ENCODE data around the gene RAG1. TPM values are rescaled to one million over a fixed set of nuclear protein-coding genes. Genes with fewer than 3 reads are reported as not detected.

RAG1 gene
- polyA plus RNA-seq, 1 donor (not counting 4 experiments of a cell fraction or from before 2014, with no cell fraction given) = 1.3 TPM

DNA sequence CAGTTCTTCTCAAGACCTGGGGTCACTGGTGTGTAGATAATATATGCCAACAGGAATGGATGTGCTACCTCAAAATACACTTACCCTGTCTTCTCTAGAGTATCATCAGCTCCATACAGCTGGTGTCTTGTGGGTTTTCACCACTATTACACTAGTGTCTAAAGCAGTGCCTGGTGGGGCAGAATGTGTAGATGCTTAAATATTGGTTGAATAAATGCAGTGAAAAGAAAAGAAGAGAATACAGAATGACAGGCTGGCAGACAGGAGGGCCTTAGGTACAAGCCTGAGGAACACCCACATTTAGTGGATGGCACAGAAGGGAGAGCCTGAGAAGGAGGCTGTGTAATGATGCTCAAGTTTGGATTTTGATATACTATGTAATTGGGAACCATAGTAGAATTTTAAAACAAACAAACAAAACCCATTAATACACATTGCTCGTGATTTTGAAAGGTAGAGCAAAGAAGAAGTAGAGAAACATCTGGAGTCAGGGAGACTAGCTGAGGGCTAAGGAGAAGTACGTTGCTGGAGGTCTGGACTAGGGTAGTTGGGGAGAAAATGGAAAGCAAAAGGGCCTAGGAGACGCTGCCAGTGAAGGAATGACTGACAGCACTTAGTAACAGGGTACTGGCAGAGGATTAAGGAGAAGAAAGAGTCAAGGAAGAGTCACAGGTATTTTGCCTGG, 50.7 kb downstream of the RAG1 start:
- no peak overlapping the region for H2AFZ ChIP-seq (ENCODE audit: control insufficient read depth, low read length)

DNA sequence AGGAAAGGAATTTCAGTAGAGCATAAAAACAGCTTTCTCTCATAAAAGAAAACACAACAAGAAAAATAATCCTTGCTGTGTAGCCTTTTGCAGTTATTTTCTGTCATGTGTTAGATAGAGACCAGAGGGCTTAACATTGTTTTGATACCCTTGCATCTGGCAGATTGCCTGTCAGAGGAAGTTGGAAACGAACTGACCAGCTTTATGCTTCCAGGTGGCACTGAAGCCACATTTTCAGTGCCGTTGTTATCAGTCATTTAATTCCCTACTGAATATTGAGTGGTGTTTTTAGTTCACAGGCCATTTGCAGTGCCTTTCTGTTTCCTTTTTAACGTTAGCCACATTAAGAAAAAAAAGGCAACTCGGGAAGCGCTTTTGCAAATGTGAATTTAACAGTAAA, 51.7 kb downstream of the RAG1 start:
- H4K20me1 ChIP-seq (ENCODE audit: control insufficient read depth, extremely low read depth, insufficient read depth, low read length) = no peaks in the 10 kb centered on the region
- no peak overlapping the region for H2AFZ ChIP-seq (ENCODE audit: control insufficient read depth, low read length)
- no peak overlapping the region for H3K4me2 ChIP-seq (ENCODE audit: control insufficient read depth, extremely low read depth, insufficient read depth, low read depth, low read length)
- H3K9me1 ChIP-seq (ENCODE audit: control insufficient read depth, extremely low read depth, insufficient read depth, low read length) = no peaks in the 10 kb centered on the region
- H3K36me3 ChIP-seq (ENCODE audit: control insufficient read depth in 2 of 2, extremely low read depth in 1 of 2, insufficient read depth in 2 of 2, low read length in 2 of 2) = no peaks in the 10 kb centered on the region
- no peak overlapping the region for H3K9ac ChIP-seq (ENCODE audit: control insufficient read depth, extremely low read depth, insufficient read depth, low read length)
- no peaks in the 10 kb centered on the region for H3K79me2 ChIP-seq (ENCODE audit: control insufficient read depth, insufficient read depth, low read length)
- no peaks in the 10 kb centered on the region for H3K27me3 ChIP-seq (ENCODE audit: control insufficient read depth, extremely low read depth, insufficient read depth, low read length)
- dilution Hi-C loops (cut with MboI; ENCODE audit: extremely low pct_ligation_motif_present, low sequenced_read_pairs) = no loop called here
- no peaks in the 10 kb centered on the region for H3K4me1 ChIP-seq (ENCODE audit: control insufficient read depth, extremely low read depth, insufficient read depth, low read length)
- DNase-seq (ENCODE audit: low read depth, low spot score) (no peak), FAIRE-seq (no peak)
- H3K27ac ChIP-seq (ENCODE audit: control insufficient read depth, insufficient read depth, low read length) = no peak overlapping the region
- TF ChIP-seq EZH2 (IDR thresholded peaks at IDR 0.05; ENCODE audit: low read length) = no peak
- TF ChIP-seq, protein P1, sequence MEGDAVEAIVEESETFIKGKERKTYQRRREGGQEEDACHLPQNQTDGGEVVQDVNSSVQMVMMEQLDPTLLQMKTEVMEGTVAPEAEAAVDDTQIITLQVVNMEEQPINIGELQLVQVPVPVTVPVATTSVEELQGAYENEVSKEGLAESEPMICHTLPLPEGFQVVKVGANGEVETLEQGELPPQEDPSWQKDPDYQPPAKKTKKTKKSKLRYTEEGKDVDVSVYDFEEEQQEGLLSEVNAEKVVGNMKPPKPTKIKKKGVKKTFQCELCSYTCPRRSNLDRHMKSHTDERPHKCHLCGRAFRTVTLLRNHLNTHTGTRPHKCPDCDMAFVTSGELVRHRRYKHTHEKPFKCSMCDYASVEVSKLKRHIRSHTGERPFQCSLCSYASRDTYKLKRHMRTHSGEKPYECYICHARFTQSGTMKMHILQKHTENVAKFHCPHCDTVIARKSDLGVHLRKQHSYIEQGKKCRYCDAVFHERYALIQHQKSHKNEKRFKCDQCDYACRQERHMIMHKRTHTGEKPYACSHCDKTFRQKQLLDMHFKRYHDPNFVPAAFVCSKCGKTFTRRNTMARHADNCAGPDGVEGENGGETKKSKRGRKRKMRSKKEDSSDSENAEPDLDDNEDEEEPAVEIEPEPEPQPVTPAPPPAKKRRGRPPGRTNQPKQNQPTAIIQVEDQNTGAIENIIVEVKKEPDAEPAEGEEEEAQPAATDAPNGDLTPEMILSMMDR (optimal IDR thresholded peaks at IDR 0.05 in 1 of 3, IDR thresholded peaks at IDR 0.05 in 1 of 3, conservative IDR thresholded peaks at IDR 0.05 in 1 of 3; ENCODE audit: extremely low read depth in 1 of 3, insufficient read depth in 2 of 3, low read length in 3 of 3) = no peak
- H3K9me3 ChIP-seq (ENCODE audit: control insufficient read depth, low read depth, low read length) = no peaks in the 10 kb centered on the region
- H3K4me3 ChIP-seq (ENCODE audit: control insufficient read depth in 2 of 3, extremely low read depth in 1 of 3, insufficient read depth in 2 of 3, low read depth in 1 of 3, low read length in 3 of 3) = no peak overlapping the region

More for the DNA sequence above, 50.7 kb downstream of the RAG1 start:
- H3K36me3 ChIP-seq (ENCODE audit: control insufficient read depth in 2 of 2, extremely low read depth in 1 of 2, insufficient read depth in 2 of 2, low read length in 2 of 2) = no peaks in the 10 kb centered on the region
- no peaks in the 10 kb centered on the region for H3K9me1 ChIP-seq (ENCODE audit: control insufficient read depth, extremely low read depth, insufficient read depth, low read length)
- dilution Hi-C loops (cut with MboI; ENCODE audit: extremely low pct_ligation_motif_present, low sequenced_read_pairs) = no loop called here
- TF ChIP-seq, protein P1 (optimal IDR thresholded peaks at IDR 0.05 in 1 of 3, IDR thresholded peaks at IDR 0.05 in 1 of 3, conservative IDR thresholded peaks at IDR 0.05 in 1 of 3; ENCODE audit: extremely low read depth in 1 of 3, insufficient read depth in 2 of 3, low read length in 3 of 3) = no peak
- no peak for TF ChIP-seq EZH2 (IDR thresholded peaks at IDR 0.05; ENCODE audit: low read length)
- no peaks in the 10 kb centered on the region for H3K79me2 ChIP-seq (ENCODE audit: control insufficient read depth, insufficient read depth, low read length)
- DNase-seq (ENCODE audit: low read depth, low spot score) (no peak), FAIRE-seq (no peak)
- H3K27me3 ChIP-seq (ENCODE audit: control insufficient read depth, extremely low read depth, insufficient read depth, low read length) = no peaks in the 10 kb centered on the region
- no peak overlapping the region for H3K27ac ChIP-seq (ENCODE audit: control insufficient read depth, insufficient read depth, low read length)
- no peak overlapping the region for H3K9ac ChIP-seq (ENCODE audit: control insufficient read depth, extremely low read depth, insufficient read depth, low read length)
- no peaks in the 10 kb centered on the region for H4K20me1 ChIP-seq (ENCODE audit: control insufficient read depth, extremely low read depth, insufficient read depth, low read length)
- no peak overlapping the region for H3K4me3 ChIP-seq (ENCODE audit: control insufficient read depth in 2 of 3, extremely low read depth in 1 of 3, insufficient read depth in 2 of 3, low read depth in 1 of 3, low read length in 3 of 3)
- no peaks in the 10 kb centered on the region for H3K9me3 ChIP-seq (ENCODE audit: control insufficient read depth, low read depth, low read length)
- H3K4me1 ChIP-seq (ENCODE audit: control insufficient read depth, extremely low read depth, insufficient read depth, low read length) = no peaks in the 10 kb centered on the region
- no peak overlapping the region for H3K4me2 ChIP-seq (ENCODE audit: control insufficient read depth, extremely low read depth, insufficient read depth, low read depth, low read length)
